ENCODE results near the gene THOC5. TPM values are rescaled to one million over a fixed set of nuclear protein-coding genes. Genes with fewer than 3 reads are reported as not detected.
A peak's percentile ranks its signal among the peaks of the same experiment; 100 is the strongest.
"Not testable (repeated sequence)": the region's sequence is repeated elsewhere in the genome, so short reads cannot be mapped to it uniquely, and the experiment has no call there.

THOC5 gene
- total RNA-seq, 3 donors from 2014 or later (not counting 1 experiment from before 2014, with no cell fraction given): 42.4 to 62.5 (median 52.6) TPM

DNA sequence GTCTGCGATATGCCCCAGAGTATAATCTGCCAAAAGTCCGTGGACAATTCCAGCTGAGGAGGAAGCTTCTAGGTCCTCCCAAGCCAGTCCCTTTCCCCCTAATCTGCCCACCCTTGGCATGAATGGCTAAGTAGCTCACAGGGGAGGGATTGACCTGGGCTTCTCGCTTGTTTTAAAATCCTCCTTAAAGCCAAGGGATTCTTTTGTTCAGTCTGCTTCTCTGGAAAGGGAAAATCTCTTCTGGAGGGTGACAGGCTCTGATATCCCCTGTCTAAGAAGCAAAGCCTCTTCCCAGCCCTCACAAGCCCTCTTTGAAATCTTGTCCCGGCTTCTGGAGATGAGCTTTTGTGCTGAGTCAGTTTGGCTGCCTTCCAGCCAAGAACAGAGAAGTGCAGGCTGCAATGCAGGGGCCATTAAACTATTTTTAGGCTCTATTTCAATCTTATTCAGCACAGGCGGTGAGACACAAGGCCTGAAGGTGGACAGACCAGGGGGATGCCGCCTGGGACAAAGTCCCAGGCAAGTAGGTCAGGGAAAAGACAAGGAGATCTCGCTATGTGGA lies 49.7 kb downstream of the THOC5 start:
- TF ChIP-seq, protein P1, sequence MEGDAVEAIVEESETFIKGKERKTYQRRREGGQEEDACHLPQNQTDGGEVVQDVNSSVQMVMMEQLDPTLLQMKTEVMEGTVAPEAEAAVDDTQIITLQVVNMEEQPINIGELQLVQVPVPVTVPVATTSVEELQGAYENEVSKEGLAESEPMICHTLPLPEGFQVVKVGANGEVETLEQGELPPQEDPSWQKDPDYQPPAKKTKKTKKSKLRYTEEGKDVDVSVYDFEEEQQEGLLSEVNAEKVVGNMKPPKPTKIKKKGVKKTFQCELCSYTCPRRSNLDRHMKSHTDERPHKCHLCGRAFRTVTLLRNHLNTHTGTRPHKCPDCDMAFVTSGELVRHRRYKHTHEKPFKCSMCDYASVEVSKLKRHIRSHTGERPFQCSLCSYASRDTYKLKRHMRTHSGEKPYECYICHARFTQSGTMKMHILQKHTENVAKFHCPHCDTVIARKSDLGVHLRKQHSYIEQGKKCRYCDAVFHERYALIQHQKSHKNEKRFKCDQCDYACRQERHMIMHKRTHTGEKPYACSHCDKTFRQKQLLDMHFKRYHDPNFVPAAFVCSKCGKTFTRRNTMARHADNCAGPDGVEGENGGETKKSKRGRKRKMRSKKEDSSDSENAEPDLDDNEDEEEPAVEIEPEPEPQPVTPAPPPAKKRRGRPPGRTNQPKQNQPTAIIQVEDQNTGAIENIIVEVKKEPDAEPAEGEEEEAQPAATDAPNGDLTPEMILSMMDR (IDR thresholded peaks at IDR 0.05): no peak
- no peaks in the 10 kb centered on the region for H3K4me1 Mint-ChIP-seq
- 81% methylated on average over 7 of the region's 7 CpGs for WGBS (ENCODE audit: insufficient coverage)
- intact Hi-C loops (cut with micrococcal nuclease): no loop called here
- Histone ChIP-seq H3K4me3 (ENCODE audit: low read length) (no peak overlapping the region), H3K27me3 (ENCODE audit: control insufficient read depth, insufficient read depth, low read length) (no peaks in the 10 kb centered on the region), H3K9me3 (ENCODE audit: control insufficient read depth, insufficient read depth, low read length) (no peaks in the 10 kb centered on the region), H3K4me1 (ENCODE audit: control insufficient read depth, insufficient read depth, low read length) (no peaks in the 10 kb centered on the region), H3K36me3 (ENCODE audit: control insufficient read depth, insufficient read depth, low read length) (peaks cover 22% of the 10 kb centered on the region), H3K27ac (ENCODE audit: low read length) (no peak overlapping the region)
- peak overlapping the region in 1 of 2 donors; percentile 40 for H3K27ac Mint-ChIP-seq
- DNase-seq (no peak), ATAC-seq (no peak)
- H3K27me3 Mint-ChIP-seq (ENCODE audit: low read depth in 2 of 2): no peaks in the 10 kb centered on the region
- H3K36me3 Mint-ChIP-seq: no peaks in the 10 kb centered on the region
- no peak overlapping the region for H3K4me3 Mint-ChIP-seq
- H3K9me3 Mint-ChIP-seq: no peaks in the 10 kb centered on the region

- TF ChIP-seq, protein P1 (IDR thresholded peaks at IDR 0.05): no peak
- H3K36me3 Mint-ChIP-seq: no peaks in the 10 kb centered on the region
- no peaks in the 10 kb centered on the region for H3K4me1 Mint-ChIP-seq
- ATAC-seq (no peak), DNase-seq (no peak)
- H3K27me3 Mint-ChIP-seq (ENCODE audit: low read depth in 2 of 2): no peaks in the 10 kb centered on the region
- H3K27ac Mint-ChIP-seq: no peak overlapping the region
- intact Hi-C loops (cut with micrococcal nuclease): no loop called here
- 97% methylated on average over 6 of the region's 8 CpGs for WGBS (ENCODE audit: insufficient coverage)
- Histone ChIP-seq H3K4me3 (ENCODE audit: low read length) (no peak overlapping the region), H3K4me1 (ENCODE audit: control insufficient read depth, insufficient read depth, low read length) (no peaks in the 10 kb centered on the region), H3K36me3 (ENCODE audit: control insufficient read depth, insufficient read depth, low read length) (no peaks in the 10 kb centered on the region), H3K27ac (ENCODE audit: low read length) (no peak overlapping the region), H3K27me3 (ENCODE audit: control insufficient read depth, insufficient read depth, low read length) (no peaks in the 10 kb centered on the region), H3K9me3 (ENCODE audit: control insufficient read depth, insufficient read depth, low read length) (no peaks in the 10 kb centered on the region)
- H3K4me3 Mint-ChIP-seq: no peak overlapping the region
- no peaks in the 10 kb centered on the region for H3K9me3 Mint-ChIP-seq
Observed at GRCh38 chr22:29499852-29500251, 53.7 kb downstream of the THOC5 start.

DNA sequence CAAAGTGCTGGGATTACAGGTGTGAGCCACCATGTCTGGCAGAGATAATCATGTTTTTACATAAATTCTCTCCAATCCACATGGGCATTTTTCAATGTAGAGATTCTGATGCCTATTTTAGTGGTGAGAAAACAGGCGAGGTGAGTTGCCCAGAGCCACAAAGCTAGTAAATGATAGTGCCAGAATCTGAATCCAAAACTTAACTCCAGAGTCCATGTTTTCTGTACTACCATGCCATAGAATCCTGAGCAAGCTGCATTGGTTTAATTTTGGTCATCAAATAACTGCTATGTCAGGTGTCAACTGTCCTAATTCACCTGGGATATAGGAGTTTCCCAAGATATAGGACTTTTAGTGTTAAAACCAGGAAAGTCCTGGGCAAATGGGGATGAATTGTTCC lies 59.9 kb downstream of the THOC5 start:
- Mint-ChIP-seq H3K27me3 (ENCODE audit: low read depth in 2 of 2) (peaks cover 0 to 3% of the 10 kb centered on the region in 2 donors), H3K4me3 (no peak overlapping the region), H3K4me1 (no peaks in the 10 kb centered on the region), H3K9me3 (no peaks in the 10 kb centered on the region), H3K27ac (no peak overlapping the region), H3K36me3 (no peaks in the 10 kb centered on the region)
- WGBS (ENCODE audit: insufficient coverage): 88% methylated on average over 1 of the region's 1 CpG
- Histone ChIP-seq H3K36me3 (ENCODE audit: control insufficient read depth, insufficient read depth, low read length) (no peaks in the 10 kb centered on the region), H3K27ac (ENCODE audit: low read length) (no peak overlapping the region), H3K4me3 (ENCODE audit: low read length) (no peak overlapping the region), H3K9me3 (ENCODE audit: control insufficient read depth, insufficient read depth, low read length) (no peaks in the 10 kb centered on the region), H3K4me1 (ENCODE audit: control insufficient read depth, insufficient read depth, low read length) (no peaks in the 10 kb centered on the region), H3K27me3 (ENCODE audit: control insufficient read depth, insufficient read depth, low read length) (no peaks in the 10 kb centered on the region)
- TF ChIP-seq, protein P1 (IDR thresholded peaks at IDR 0.05): no peak
- ATAC-seq (no peak), DNase-seq (no peak)
- intact Hi-C loops (cut with micrococcal nuclease): no loop called here

GRCh38 chr22:29491012-29491411 lies 62.5 kb downstream of the THOC5 start:
- Mint-ChIP-seq H3K27ac (no peak overlapping the region), H3K4me1 (no peaks in the 10 kb centered on the region), H3K36me3 (no peaks in the 10 kb centered on the region), H3K27me3 (ENCODE audit: low read depth in 2 of 2) (peaks cover 0 to 3% of the 10 kb centered on the region in 2 donors), H3K9me3 (no peaks in the 10 kb centered on the region), H3K4me3 (no peak overlapping the region)
- intact Hi-C loops (cut with micrococcal nuclease): no loop called here
- Histone ChIP-seq H3K9me3 (ENCODE audit: control insufficient read depth, insufficient read depth, low read length) (no peaks in the 10 kb centered on the region), H3K4me3 (ENCODE audit: low read length) (no peak overlapping the region), H3K36me3 (ENCODE audit: control insufficient read depth, insufficient read depth, low read length) (no peaks in the 10 kb centered on the region), H3K4me1 (ENCODE audit: control insufficient read depth, insufficient read depth, low read length) (no peaks in the 10 kb centered on the region), H3K27ac (ENCODE audit: low read length) (no peak overlapping the region), H3K27me3 (ENCODE audit: control insufficient read depth, insufficient read depth, low read length) (no peaks in the 10 kb centered on the region)
- TF ChIP-seq, protein P1 (IDR thresholded peaks at IDR 0.05): no peak
- 91% methylated on average over 6 of the region's 6 CpGs for WGBS (ENCODE audit: insufficient coverage)
- DNase-seq: no peak
- ATAC-seq: no peak

DNA sequence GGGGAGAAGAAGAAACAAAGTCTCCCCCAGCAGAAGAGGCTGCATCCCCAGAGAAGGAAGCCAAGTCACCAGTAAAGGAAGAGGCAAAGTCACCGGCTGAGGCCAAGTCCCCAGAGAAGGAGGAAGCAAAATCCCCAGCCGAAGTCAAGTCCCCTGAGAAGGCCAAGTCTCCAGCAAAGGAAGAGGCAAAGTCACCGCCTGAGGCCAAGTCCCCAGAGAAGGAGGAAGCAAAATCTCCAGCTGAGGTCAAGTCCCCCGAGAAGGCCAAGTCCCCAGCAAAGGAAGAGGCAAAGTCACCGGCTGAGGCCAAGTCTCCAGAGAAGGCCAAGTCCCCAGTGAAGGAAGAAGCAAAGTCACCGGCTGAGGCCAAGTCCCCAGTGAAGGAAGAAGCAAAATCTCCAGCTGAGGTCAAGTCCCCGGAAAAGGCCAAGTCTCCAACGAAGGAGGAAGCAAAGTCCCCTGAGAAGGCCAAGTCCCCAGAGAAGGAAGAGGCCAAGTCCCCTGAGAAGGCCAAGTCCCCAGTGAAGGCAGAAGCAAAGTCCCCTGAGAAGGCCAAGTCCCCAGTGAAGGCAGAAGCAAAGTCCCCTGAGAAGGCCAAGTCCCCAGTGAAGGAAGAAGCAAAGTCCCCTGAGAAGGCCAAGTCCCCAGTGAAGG lies 64.3 kb downstream of the THOC5 start:
- H3K4me3 ChIP-seq (ENCODE audit: low read length); H3K36me3 ChIP-seq (ENCODE audit: control insufficient read depth, insufficient read depth, low read length); H3K36me3 Mint-ChIP-seq; H3K27me3 Mint-ChIP-seq (ENCODE audit: low read depth in 2 of 2); H3K27ac Mint-ChIP-seq; H3K27ac ChIP-seq (ENCODE audit: low read length); DNase-seq; H3K4me1 ChIP-seq (ENCODE audit: control insufficient read depth, insufficient read depth, low read length); H3K4me3 Mint-ChIP-seq; intact Hi-C loops (cut with micrococcal nuclease); H3K9me3 Mint-ChIP-seq; H3K27me3 ChIP-seq (ENCODE audit: control insufficient read depth, insufficient read depth, low read length); H3K4me1 Mint-ChIP-seq; ATAC-seq; H3K9me3 ChIP-seq (ENCODE audit: control insufficient read depth, insufficient read depth, low read length): not testable (repeated sequence)
- 60% methylated on average over 8 of the region's 8 CpGs for WGBS (ENCODE audit: insufficient coverage)

Data from natural killer cell (primary cell).